DMS 273 (cell line): ENCODE data around the gene DAB2IP.

Source experiments
- DNase-seq: peaks from one replicate; lab custom pipeline; 2025; ENCODE audit not compliant: unreplicated experiment; lab: John Stamatoyannopoulos, UW

Gene DAB2IP

GRCh38 chr9:121625590-121625989 lies 25.8 kb upstream of the DAB2IP start:
- DNase-seq = no peak

DNA sequence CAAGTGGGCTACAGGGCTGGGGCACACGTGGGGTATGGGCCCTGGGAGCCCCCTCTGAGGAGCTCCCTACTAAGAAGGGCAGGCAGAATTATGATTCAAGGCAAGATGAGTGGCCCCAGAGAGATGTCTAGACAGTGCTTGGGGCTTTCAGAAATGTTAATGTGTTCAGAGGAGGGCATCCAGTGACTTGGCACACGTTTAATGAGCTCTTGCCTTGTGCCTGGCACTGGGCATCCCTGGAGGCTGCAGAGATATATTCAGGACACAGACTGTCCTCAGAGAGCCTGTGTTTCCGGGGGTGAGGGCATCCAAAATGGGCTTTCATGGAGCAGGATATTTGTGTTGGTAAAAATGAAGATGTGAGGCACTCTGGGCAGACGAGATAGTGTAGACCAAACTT lies 25.4 kb upstream of the DAB2IP start:
- DNase-seq = no peak

DNA sequence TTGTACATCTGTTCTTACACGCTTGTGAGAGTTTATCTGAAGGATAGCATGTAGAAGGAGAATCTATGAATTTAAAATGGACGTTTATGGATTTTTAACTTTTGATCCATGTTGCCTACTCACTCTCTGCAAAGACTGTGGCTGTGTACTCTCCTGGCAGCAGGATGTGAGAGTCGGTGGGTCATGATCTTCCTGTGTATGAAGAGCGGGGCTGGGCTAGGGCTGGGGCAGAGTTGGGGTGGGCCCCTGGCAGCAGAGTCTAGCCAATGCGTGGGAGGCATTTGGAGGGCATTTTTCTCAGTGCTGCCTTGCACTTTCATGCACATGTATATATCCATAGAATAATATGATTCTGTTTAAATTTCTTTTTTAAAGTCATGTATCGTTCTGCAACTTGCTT lies 24.0 kb upstream of the DAB2IP start:
- DNase-seq = peak; percentile 15

DNA sequence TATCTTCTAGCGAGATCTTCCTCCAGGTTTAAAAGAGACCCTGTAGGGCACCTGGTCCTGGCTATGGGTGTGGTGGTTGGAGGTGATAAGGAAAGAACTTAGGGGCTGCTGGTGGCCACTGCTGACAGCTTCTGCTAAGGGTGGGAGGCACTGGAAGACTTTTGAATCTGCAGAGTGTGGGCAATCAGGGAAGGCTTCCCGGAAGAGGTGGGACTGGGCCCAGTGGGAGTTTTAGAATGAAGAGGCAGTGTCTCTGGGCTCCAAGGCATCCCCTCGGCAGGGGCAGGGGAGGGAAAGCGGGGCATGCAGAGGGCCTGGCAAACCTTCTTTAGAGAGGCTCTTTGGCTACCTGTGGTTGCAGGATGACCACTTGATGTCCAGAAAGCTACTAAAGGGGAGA lies 23.0 kb upstream of the DAB2IP start:
- no peak for DNase-seq

DNA sequence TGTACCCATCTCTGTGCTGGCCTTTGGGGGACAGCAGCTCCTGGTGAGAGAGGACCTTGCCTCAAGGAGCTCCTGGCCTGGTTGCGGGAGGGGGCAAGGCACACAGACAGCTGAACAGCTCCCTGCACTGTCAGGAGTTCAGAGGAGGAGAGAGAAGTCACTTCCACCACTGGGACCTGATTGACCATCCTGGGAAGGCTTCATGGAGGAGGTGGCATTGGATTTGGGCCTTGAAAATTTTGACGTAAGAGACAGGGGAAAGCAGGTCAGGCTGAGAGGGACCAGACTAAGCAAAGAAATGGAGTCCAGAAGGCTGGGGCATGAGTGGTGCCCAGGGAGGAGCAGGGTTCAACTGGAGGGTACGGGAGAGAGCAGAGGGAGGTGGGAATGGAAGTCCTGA lies 20.3 kb upstream of the DAB2IP start:
- DNase-seq = no peak

GRCh38 chr9:121631978-121632418 lies 19.4 kb upstream of the DAB2IP start:
- DNase-seq = no peak

DNA sequence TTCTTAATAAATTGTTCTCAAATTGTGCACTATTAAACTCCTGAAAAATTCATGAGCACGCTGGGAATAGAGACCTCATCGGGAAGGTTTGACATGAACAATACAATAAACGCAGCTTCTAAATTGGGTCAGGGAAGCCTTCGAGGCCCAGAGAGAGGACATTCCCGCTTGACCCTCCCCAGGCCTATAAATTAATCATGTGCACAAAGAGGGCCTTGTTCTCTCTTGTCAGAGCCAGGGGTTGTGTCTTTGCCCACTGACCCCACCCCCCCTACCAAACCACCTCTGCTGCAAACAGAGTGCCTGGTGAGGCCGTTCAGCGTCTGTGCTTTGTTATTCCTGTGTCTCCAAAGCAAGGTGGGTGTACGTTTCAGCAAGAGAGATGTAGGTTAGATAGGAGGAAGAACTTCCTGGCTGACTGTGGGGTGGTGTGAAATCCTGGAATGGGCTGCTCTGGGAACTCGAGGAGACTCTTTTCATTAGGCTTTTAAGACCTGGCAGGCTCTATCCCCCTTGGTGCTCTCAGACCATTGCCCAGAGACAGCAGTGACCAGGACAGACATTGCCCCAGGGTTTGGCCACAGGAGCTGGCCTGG lies 18.2 kb upstream of the DAB2IP start:
- DNase-seq = no peak

DNA sequence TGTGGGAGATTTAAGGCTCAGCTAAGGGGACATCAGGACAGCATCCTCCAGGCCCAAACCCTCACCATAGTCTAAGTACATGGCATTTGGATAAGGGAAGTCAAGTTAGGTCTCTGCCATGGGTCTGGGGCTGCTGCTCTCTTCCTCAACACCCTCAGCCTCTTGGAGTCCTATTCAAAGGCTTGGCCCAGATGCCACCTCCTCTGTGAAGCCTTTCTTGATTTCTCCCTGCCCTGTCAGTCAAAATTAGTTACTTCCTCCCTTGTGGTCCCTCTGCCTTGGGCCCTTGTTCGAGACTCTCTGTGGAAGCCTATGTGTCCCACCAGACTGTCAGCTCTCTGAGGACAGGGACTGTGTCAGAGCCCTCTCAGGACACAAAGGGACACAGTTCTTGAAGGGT lies 17.7 kb upstream of the DAB2IP start:
- DNase-seq = no peak

DNA sequence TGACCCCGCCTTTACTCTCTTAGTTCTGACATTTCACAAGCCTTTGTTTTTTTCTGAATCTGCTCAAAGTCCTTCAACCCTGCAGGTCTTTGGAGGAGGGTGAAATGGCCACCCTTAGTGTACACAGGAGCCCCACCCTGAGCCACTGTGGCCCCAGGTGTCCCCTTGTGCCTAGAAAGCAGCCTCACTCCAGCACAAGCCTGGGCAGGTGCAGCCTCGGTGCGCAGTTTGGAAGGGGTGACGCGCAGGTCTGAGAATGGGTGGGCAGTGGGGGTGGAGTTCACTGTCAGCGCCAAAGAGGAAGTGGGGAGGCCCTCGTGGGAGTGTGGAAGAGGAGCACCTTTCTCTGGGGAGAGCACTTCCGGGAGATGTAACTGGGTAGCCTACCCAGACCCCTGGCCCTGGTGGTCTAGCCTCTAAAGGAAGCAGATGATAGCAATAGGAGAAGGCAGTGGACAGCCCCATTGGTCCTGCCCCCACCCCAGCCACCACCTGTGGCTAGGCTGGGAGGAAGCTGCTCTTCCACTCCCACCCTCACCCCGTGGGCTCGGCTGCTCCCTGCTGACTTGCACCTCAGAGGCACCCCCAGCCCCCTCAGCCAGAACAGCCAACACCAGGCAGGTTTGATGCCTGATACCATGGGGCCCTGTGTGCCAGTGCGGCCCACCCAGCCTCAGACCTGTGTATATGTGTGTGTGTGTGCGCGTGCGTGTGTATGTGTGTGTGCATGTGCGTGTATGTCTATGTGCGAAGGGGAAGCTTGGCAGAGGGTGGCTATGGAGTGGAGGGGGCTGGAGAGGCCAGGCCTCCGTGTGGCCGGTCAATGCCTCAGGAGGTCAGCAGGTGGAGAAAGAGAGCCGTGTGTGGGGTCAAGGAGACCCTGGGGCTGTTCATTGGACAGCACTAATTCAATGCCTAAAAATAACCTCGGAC lies 16.8 kb upstream of the DAB2IP start:
- peak; percentile 51 for DNase-seq

DNA sequence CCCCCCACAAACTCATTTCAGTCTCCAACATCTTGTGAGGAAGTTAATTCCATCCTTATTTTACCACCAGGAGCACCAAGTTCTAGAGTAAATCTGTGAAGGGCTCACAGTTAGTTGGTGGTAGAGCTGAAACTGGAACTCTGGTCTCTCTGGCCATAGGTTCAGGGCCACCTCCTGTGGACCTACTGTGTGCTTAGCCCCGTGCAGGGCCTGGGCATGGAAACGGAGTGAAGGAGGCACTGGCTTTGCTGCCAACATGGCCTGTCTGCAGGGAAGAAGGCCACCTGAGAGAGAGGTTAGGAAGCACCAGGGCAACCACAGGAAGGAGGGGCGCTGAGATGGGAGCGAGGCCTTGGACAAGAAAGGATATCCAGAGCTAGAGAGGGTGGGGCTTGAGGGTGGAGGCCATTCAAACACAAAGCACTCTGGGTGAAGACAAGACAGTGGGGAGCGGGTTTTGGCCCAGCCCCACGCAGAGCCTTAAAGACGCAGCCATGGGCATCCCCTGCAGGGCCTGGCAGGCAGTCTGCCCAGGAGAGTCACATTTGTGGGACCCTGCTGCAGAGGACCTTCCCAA lies 16.0 kb upstream of the DAB2IP start:
- DNase-seq = no peak

- DNase-seq = peak; percentile 62
Measured at GRCh38 chr9:121636341-121636865, 15.0 kb upstream of the DAB2IP start.

DNA sequence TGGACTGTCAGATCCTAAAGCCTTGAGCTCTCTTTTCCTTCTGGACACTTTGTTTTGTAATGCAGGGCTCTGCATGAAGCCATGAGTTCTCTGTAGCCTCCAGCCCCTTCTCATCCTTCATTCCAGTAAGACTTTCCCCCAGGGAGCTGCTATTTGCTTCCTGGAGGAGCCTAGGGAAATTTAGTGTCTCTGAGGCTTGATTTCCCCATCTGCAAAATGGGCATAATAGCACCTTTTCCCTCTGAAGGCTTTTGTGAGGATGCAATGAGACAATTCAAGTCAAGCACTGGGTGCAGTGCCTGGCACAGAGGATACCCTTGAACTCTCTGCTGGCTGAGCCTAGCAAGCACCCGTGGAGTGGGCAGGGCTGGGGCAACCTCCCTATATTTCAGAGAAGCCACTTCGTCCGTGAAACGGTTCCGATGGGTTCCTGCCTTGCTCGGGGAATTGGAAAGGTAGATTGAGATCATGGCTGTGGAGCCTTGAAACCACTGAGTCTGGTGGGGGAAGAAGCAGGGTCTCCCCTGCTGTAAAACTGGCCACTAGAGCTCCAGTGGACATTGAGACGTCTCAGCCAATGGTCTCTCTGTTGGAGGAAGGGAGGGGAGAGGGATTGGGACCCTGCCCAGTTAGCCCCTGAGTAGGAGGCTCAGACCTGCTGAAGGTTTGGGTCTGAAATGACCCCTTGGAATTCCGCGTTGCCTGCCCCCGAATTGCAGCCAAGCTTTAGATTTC lies 14.3 kb upstream of the DAB2IP start:
- DNase-seq = no peak

GRCh38 chr9:121637713-121638220 lies 13.7 kb upstream of the DAB2IP start:
- DNase-seq = peak; percentile 92

DNA sequence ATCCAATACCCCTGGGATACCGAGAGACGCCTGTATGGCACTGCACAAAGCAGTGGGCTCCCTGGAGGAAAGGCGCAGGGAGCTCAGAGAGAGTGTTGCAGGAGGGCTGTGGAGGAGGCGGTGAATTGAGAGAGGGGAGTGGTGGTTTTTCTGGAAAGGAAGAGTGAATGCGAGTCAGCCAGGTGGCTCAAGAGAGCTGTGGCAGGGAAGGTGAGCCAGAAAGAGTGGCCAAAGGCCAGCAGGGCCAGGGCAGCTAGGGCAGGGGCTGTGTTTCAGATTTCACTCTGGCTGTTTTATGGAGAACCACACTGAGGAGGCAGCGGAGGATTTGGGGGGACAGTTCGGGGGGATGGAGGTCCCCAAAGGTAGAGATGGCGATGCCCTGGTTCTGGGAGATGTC lies 13.0 kb upstream of the DAB2IP start:
- peak; percentile 45 for DNase-seq

DNA sequence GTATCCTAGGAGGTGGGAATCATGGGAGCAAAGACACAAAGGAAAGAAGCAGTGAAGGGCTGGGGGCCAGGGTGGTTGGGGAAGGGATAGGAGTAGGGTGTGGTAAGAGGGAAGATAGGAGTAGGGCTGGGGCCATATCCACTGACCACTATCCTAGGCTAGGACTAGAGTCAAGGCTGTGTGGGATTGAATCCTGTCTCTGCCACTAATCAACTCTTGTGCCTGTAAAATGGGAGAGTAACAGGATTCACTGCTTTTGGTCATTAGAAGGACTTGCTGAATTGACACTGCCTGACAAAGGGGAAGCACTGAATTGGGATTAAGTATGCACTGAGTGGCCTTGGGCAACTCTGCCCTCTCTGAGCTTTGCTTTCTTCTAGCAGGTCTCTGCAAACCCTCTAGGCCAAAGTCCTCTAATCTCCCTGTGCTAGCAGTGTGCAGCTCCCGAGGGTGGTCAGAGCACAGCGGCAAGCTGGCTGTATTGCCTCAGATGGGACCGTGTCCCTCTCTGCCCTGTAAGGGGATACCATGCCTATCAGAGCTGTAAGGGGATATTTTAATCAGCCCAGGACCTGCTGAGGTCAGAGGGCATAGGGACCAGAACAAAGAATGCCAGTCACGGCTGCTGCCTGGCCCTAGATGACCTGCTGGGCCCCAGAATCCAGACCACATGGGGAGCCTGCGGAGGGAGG lies 12.4 kb upstream of the DAB2IP start:
- DNase-seq = no peak

GRCh38 chr9:121639619-121640018 lies 11.8 kb upstream of the DAB2IP start:
- no peak for DNase-seq

DNA sequence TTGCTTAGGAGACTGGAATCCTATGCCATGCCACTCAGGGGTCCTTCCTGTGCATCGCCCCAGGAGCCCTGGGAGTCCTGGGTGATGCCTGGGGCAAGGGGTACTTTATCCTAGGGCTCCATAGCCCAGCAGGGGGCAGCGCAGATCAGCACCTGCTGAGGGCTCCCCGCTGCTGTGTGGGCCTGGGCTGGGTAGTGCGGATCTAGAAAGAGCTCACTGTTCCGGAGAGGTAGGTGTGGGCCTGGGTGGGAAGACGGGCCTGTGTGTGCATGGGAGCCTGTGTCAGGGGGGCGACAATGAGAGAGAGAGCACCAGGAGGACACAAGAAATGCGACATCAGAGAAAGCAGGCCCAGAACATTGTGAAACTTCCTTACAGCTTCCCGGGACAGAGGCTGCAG lies 11.4 kb upstream of the DAB2IP start:
- DNase-seq = peak; percentile 82

DNA sequence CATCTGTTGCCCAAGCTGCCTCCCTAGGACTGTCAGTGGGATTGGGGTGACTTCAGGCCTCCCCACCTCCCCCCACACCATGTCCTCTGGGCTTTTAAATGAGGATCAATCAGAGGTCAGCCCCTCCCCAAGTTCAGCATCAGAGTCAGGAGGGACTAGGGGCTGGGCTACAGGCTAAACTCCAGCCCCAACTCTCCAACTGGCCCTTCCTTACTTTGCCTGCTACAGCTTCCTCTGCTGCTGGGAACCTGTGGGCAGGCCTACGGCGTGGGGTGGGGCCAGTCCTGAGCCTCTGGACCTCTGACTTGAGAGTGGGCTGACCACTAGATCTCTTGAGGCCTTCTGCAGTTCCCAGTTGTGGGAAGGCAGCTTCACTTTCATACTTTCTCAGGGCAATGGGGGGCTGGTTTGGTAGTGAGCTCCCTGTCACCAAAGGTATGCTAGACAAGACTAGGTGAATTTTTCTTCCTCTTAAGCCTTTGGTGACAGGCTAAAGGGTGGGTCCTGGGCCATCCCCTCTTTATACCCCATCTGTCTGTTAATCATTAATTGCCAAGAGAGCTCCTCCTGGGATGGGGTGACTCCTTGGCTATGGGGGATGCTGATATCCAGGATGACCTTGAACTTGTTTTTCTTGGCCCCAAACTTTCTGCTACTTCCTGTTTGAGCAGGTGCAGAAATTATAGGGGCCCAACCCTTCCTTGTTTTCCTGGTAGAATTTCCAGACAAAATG lies 10.8 kb upstream of the DAB2IP start:
- no peak for DNase-seq

- DNase-seq = no peak
Measured at GRCh38 chr9:121641224-121641611, 10.2 kb upstream of the DAB2IP start.

- no peak for DNase-seq
Measured at GRCh38 chr9:121642758-121643157, 8.7 kb upstream of the DAB2IP start.
